Thyroid gland (tissue), 4 donors: ENCODE data around the gene RPRD1B.
"Not testable (repeated sequence)": the region's sequence is repeated elsewhere in the genome, so short reads cannot be mapped to it uniquely, and the experiment has no call there.

Experiments used
- POLR2A ChIP-seq, 2 donors: fragments of 450-650 bp; IDR thresholded peaks; one replicate each; pipeline ENCODE4 v1.6.1; 2017; ENCODE audit warnings: antibody characterized with exemption in 2 of 2, mild to moderate bottlenecking in 2 of 2, moderate library complexity in 1 of 2
- TF ChIP-seq, protein P1 (sequence below), 6 experiments: fragments of 200-600 bp in 3 of 6; fragments of 450-650 bp in 3 of 6; sonication (generic) in 3 of 6; IDR thresholded peaks; one replicate each; pipeline ENCODE4 v1.5.1; 2016 to 2019; ENCODE audit warnings: antibody characterized with exemption in 6 of 6, mild to moderate bottlenecking in 2 of 6, inconsistent platforms in 1 of 6, moderate library complexity in 1 of 6

- TF ChIP-seq, protein P1, sequence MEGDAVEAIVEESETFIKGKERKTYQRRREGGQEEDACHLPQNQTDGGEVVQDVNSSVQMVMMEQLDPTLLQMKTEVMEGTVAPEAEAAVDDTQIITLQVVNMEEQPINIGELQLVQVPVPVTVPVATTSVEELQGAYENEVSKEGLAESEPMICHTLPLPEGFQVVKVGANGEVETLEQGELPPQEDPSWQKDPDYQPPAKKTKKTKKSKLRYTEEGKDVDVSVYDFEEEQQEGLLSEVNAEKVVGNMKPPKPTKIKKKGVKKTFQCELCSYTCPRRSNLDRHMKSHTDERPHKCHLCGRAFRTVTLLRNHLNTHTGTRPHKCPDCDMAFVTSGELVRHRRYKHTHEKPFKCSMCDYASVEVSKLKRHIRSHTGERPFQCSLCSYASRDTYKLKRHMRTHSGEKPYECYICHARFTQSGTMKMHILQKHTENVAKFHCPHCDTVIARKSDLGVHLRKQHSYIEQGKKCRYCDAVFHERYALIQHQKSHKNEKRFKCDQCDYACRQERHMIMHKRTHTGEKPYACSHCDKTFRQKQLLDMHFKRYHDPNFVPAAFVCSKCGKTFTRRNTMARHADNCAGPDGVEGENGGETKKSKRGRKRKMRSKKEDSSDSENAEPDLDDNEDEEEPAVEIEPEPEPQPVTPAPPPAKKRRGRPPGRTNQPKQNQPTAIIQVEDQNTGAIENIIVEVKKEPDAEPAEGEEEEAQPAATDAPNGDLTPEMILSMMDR (IDR thresholded peaks at IDR 0.05): not testable (repeated sequence)
- TF ChIP-seq POLR2A (IDR thresholded peaks at IDR 0.05): not testable (repeated sequence)
Measured at GRCh38 chr20:38107386-38107785, 73.8 kb downstream of the RPRD1B start.
